BE2C (cell line): ENCODE data around the gene BZW1.

Source experiments
- DNase-seq: peaks from one replicate; pipeline ENCODE4 v3.0.0-alpha.2; 2020
- H3K27me3 ChIP-seq: fragments of 250-450 bp; sonication (Bioruptor Pico); 2 replicates; pipeline ENCODE4 v1.5.1; 2020; ENCODE audit warnings: mild to moderate bottlenecking
- H3K36me3 ChIP-seq: fragments of 250-450 bp; sonication (Bioruptor Pico); 2 replicates; pipeline ENCODE4 v1.5.1; 2020; ENCODE audit warnings: mild to moderate bottlenecking
- H3K4me1 ChIP-seq: fragments of 250-450 bp; sonication (Bioruptor Pico); 2 replicates; pipeline ENCODE4 v1.5.1; 2020
- H3K4me3 ChIP-seq: 2 replicates; pipeline ENCODE4 v1.5.1; 2011; ENCODE audit warnings: low read depth, low read length
- H3K9me3 ChIP-seq: fragments of 250-450 bp; sonication (Bioruptor Pico); 2 replicates; pipeline ENCODE4 v1.5.1; 2020
- TF ChIP-seq, protein P1 (sequence below): IDR thresholded peaks from 2 replicates; pipeline ENCODE4 v1.5.1; 2012; ENCODE audit warnings: mild to moderate bottlenecking, low read depth, low read length

Gene BZW1

DNA sequence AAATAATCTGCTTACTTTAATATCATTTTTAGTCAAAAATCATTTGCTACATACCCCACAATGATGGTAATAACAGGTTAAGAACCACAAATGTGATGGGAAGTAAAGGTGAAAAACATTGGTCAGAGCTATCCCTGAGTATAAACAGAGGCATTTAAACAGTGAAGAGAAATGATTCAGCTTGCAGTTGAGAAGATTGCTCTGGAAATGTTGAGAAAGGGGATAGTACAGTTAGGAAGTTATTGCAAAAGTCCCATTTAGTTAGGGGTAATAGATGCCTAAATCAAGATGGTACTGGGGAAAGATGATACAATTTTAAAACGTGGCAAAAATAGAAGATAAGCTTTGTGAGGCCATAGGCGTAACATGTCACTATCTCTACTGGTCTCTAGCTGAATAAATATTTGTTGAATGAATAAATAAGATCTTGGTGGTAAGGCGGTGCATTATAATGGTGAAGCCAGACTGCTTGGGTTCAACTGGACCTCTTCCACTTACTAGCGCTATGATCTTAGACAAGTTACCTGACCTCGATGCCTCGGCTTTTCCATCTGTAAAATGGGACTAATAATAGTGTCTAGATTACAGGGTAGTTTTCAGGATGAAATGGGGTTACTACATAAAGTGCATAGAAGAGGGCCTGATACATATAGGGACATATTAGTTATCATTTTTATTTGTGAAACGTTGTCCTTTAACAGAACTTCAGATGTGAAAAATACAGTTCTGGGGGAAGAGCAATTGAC is 2.0 kb upstream of the BZW1 start:
- no peak overlapping the region for H3K4me3 ChIP-seq
- no peak for DNase-seq
- TF ChIP-seq, protein P1, sequence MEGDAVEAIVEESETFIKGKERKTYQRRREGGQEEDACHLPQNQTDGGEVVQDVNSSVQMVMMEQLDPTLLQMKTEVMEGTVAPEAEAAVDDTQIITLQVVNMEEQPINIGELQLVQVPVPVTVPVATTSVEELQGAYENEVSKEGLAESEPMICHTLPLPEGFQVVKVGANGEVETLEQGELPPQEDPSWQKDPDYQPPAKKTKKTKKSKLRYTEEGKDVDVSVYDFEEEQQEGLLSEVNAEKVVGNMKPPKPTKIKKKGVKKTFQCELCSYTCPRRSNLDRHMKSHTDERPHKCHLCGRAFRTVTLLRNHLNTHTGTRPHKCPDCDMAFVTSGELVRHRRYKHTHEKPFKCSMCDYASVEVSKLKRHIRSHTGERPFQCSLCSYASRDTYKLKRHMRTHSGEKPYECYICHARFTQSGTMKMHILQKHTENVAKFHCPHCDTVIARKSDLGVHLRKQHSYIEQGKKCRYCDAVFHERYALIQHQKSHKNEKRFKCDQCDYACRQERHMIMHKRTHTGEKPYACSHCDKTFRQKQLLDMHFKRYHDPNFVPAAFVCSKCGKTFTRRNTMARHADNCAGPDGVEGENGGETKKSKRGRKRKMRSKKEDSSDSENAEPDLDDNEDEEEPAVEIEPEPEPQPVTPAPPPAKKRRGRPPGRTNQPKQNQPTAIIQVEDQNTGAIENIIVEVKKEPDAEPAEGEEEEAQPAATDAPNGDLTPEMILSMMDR: no peak

DNA sequence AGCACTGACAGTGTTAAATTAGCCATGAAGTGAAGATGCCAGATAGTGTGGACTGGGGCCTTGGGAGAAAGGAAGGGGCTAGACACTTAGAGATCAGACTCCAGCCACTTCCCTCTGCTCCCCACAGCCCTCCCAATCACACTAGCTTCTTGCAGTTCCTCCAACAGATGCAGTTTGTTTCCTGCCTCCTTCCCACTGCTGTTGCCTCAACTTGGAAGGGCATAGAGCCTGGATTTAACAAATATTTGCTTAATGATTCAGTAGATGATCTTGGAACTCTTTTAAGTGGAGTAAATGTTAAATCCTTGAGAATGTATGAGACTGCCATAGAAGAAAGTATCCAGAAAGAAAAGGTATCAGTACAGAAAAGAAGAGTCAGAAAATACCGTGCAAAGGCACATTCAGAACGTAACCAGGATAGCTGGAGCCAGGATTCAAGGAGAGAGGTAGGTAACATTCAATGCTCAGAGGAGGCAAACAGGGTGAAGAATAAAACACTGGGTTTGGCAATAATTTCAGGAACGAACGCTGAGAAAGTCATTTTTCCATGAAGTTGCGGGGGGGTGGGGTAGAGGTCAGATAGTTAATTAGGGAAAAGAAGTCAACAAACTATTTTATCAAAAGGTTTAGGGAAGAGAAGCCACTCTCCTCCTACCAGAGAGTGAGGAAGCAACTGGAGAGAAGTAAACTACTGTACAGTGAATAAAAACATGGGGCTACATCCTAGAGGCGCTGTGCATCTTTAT is 1.3 kb upstream of the BZW1 start:
- no peak for DNase-seq
- TF ChIP-seq, protein P1: no peak
- Histone ChIP-seq H3K9me3 (no peaks in the 10 kb centered on the region), H3K27me3 (no peaks in the 10 kb centered on the region), H3K36me3 (peaks cover 25% of the 10 kb centered on the region), H3K4me1 (no peaks in the 10 kb centered on the region), H3K4me3 (peak overlapping the region; percentile 65)

More for the DNA sequence above, 2.0 kb upstream of the BZW1 start:
- Histone ChIP-seq H3K27me3 (no peaks in the 10 kb centered on the region), H3K4me1 (no peaks in the 10 kb centered on the region), H3K9me3 (no peaks in the 10 kb centered on the region), H3K36me3 (peaks cover 18% of the 10 kb centered on the region)

DNA sequence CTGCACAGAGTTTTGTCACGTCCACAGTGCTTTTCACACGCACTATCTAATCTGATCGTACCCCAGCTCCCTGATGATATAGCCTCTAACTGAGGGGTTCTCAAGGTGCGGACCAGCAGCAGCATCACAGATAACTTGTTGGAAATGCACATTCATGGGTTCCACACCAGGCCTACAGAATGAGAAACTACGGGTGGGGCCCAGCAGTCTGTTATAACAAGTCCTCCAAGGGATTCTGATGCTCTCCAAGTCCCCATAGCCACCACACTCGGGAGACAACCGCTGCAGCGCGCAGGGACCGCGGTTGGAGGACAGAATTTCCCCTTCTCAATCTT is 745 bp upstream of the BZW1 start:
- TF ChIP-seq, protein P1: no peak
- Histone ChIP-seq H3K36me3 (peaks cover 30% of the 10 kb centered on the region), H3K9me3 (no peaks in the 10 kb centered on the region), H3K4me1 (no peaks in the 10 kb centered on the region), H3K27me3 (no peaks in the 10 kb centered on the region), H3K4me3 (peak overlapping the region; percentile 65)
- DNase-seq: no peak

DNA sequence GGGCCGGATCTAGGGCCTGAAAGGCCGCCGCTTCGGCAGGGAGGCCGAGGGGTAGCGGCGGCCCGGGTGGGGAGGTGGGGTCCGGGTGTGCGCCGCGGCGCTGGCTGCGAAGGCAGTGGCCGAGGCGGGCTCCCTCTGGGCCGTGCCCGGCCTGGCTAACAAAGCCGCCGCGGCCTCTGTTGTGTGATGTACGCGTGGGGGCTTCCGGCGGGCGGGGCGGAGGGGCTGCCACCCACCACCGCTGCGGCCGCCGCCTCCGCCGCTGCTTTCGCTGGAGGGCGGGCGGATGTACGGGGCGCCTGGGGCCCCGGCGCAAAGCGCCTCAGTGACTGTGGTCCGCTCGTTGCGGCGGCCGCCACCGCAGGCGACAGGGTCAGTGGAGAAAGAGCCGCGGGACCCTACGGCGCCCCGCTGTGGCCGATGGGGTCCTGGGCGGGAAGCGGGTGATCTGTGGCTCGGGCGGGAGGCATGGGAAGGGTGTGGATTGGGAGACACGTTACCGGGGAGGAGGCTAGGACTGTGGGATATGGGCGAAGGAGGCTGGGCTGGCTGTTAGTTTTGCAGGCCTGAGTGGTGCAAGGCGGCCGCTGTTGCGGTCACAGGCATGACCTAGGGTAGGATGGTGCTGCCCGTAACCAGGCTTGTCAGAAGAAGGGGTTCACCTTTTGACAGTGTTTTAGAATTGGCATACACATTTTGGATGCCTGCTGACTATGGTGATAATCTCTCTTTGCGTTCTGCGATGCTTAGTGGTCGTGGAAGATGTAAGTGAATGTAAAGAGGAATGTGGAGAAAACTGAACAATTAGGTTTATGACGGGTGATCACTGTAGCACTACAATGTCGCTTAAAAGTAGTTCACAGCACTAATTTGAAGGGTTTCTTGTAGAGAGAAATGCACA is 662 bp downstream of the BZW1 start:
- peak; percentile 91 for DNase-seq
- Histone ChIP-seq H3K4me3 (peak overlapping the region; percentile 82), H3K9me3 (no peaks in the 10 kb centered on the region), H3K36me3 (peaks cover 44% of the 10 kb centered on the region), H3K4me1 (no peaks in the 10 kb centered on the region), H3K27me3 (no peaks in the 10 kb centered on the region)
- TF ChIP-seq, protein P1: peak; percentile 60

DNA sequence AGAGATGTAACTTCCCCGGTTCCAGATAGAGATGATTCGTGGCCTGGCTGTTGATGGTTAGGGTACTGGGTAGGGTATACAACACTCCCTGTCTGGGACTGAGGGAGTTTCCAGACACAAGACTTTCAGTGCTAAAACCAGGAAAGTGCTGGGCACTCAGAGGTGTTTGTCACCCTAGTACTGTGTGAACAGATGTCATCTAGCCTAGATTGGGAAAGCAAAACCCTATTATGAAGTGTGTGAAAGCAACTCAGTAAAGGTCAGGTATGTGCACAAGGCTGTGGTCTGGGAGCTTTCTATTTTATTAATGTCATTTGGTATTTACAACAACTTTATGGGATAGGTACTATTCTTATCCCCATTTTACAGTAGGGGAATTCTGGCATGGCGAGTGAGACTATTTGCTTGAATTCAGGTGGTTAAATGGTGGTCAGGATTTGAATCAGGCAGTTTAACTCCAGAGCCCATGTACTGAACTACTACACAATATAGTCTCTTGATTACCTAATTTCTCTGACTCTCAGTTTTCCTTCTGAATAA is 2.6 kb downstream of the BZW1 start:
- Histone ChIP-seq H3K4me1 (no peaks in the 10 kb centered on the region), H3K4me3 (no peak overlapping the region), H3K27me3 (no peaks in the 10 kb centered on the region), H3K9me3 (no peaks in the 10 kb centered on the region), H3K36me3 (peaks cover 63% of the 10 kb centered on the region)
- TF ChIP-seq, protein P1: no peak
- no peak for DNase-seq
